ENCODE data around the gene OSBPL8.

GRCh38 chr12:76312315-76312714 is 247.3 kb downstream of the OSBPL8 start:
- TF ChIP-seq, protein P1, sequence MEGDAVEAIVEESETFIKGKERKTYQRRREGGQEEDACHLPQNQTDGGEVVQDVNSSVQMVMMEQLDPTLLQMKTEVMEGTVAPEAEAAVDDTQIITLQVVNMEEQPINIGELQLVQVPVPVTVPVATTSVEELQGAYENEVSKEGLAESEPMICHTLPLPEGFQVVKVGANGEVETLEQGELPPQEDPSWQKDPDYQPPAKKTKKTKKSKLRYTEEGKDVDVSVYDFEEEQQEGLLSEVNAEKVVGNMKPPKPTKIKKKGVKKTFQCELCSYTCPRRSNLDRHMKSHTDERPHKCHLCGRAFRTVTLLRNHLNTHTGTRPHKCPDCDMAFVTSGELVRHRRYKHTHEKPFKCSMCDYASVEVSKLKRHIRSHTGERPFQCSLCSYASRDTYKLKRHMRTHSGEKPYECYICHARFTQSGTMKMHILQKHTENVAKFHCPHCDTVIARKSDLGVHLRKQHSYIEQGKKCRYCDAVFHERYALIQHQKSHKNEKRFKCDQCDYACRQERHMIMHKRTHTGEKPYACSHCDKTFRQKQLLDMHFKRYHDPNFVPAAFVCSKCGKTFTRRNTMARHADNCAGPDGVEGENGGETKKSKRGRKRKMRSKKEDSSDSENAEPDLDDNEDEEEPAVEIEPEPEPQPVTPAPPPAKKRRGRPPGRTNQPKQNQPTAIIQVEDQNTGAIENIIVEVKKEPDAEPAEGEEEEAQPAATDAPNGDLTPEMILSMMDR (conservative IDR thresholded peaks at IDR 0.05; ENCODE audit: low read length) = no peak
- TF ChIP-seq EZH2phosphoT487 (IDR thresholded peaks at IDR 0.05; ENCODE audit: borderline replicate concordance, low read depth, low read length) = no peak
